ENCODE measurements around the gene MORN4.
"Not testable (repeated sequence)": the region's sequence is repeated elsewhere in the genome, so short reads cannot be mapped to it uniquely, and the experiment has no call there.

Gene MORN4

DNA sequence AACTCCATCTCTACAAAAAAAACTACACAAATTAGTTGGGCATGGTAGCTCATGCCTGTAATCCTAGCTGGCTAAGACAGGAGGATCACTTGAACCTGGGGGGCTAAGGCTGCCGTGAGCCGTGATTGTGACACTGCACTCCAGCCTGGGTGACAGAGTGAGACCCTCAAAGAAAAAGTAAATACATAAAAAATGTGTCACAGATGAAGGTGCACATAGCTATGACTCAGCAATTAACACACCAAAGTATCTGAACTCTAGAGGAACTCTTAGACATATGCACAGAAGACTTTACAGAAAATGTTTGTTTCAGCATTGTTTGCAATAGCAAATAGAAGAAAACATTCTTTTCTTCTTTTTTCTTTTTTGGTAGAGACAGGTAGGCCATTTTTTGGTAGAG is 35.5 kb downstream of the MORN4 start:
- DNase-seq (ENCODE audit: low read depth in 2 of 2): no peak

DNA sequence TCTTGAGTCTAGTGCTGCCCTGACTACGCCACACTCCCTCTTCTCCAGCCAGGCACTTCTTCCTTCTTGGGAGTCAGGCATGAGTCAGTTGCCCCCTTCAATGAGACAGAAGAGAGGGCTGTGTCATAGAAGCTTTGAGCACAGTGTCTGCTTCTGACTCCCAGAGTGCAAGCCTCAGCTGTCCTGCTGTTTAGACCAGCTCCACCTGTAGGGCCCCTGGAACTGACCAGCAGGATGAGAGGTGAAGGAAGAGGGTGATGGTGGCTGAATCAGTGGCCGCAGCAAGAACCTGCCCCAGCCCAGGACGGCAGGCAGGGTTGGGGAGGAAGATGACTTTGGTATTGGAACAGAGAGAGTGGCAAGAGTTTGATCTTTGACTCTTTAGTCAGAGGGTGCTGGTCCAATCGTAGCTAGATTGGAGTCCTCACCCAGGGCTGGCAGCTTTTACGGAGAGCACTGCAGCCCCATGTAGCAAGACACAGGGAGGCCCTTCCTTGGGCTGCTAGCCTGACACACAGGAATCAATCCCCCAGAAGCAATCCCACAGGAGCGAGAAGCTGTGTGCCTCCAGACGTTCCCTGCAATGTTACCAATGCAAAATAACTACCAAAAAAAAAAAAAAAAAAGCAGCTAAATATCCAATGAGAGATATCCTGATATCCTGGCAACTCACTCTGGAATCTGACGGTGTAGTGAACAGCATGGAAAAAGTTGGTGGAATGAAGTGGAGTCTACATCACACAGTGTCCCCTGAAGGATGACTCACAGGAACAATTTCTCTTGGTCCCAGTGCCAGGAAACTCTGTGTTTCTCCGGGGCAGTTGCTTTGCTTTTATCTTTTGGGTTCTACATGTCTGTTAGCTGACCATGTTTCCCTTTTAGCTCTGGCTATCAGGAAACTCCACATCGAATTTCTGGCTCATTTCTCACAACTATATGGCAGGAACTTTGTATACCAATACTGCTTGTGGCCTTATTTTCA is 36.9 kb downstream of the MORN4 start:
- DNase-seq (ENCODE audit: low read depth in 2 of 2): no peak

DNA sequence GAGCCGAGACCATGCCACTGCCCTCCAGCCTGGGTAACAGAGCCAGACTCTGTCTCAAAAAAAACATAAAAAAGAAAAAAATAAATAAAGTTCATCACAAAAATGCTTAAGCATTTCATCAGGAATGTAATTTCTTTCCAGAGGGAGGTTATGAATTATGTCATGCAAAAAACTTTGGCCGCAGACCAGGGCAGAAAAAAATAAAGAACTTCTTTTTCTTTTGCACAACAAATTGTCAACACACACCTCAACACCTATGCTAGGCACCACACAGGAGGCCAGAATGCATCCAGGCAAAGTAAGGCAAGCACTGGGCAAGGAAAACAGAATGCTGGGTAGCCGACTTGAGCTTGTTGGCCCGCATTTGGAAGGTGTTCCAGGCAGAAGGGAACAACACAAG is 39.9 kb downstream of the MORN4 start:
- DNase-seq (ENCODE audit: low read depth in 2 of 2): no peak

DNA sequence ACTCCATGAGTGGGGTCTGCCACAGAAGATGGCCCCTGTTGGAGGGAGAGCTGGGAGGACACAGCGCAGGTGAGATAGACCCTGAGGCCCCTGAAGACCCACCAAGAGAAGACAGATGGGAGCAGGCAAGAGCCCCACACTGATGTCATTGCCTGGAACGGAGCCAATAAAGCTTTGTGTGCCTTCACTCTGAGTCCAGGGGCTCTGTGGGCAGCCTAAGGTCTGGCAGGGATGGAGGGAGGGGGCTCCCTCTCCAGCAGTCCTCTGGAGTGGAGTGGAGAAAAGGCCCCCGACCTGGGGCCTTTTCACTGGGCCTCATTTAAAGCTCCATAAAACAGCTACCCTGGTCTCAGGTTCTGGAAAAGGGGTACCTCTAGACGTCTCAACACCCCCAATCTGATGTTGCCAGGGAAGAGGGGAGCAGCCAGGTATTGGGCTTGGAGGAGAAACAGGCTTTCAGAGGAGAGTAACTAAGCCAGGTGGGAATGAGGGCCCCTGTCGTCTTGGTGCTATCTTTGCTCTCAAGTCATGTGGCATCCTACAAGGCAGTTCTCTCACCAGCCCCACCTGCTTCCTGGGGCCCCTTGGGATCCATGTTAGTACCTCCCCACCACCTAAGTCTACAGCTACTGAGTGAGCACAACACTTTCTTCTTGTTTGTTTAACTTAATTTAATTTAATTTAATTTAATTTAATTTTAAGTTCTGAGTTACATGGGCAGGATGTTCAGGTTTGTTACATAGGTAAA is 42.4 kb downstream of the MORN4 start:
- DNase-seq (ENCODE audit: low read depth in 2 of 2): no peak

DNA sequence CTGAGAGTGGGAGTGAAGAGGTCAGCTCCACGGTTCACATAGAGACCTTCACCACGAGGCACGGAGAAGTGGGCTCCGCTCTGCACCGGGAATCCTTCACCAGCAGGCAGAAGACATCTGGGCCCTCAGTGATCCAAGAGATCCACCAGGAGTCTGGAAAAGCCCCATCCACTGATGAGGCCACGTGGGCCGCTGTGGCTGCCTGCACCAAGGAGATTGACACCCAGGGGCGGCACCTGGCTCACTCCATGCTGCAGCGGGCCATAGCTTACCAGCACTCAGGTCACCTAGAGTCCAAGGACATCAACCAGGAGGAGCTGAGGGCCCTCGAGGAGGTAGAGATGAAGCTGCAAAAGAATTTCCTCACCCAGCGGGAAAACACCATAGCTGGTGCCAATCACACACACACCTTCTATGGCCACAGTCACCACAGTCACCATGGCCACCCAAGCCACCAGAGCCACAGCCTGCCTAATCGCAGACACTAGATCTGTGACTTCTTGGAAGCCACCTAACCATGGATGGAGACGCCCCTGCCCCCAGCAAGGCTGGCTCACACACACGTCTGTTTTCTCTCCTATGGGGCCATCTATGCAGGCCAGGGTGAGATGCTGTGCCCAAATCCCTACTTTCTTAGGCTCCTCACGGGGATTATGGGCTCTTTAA is 43.1 kb downstream of the MORN4 start:
- no peak for DNase-seq (ENCODE audit: low read depth in 2 of 2)

DNA sequence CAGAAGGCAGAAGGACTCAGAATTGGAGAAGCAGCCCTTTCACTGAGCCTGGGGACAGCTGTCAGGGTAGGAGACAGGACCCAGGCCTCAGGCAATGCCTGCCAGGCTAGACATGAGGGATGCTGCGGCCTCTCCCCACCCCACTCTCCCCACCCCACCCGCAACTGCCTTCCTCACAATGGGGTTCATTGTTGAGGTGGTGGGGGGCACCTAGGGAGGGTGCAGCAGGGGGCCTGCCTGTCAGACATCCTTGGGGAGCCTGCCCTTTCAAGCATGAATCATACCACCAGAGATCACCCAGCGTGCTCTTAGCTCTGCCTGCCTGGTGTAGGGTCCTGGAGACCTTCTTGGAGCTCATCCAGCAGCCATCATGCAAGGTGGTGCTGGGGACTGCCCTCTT is 43.8 kb downstream of the MORN4 start, which contains the start of gene C10orf62:
TSS of gene C10orf62 (plus strand) at position 243 of the 400 bp plus-strand sequence. CDS start 177 bp downstream, outside the sequence.
- DNase-seq (ENCODE audit: low read depth in 2 of 2): no peak

DNA sequence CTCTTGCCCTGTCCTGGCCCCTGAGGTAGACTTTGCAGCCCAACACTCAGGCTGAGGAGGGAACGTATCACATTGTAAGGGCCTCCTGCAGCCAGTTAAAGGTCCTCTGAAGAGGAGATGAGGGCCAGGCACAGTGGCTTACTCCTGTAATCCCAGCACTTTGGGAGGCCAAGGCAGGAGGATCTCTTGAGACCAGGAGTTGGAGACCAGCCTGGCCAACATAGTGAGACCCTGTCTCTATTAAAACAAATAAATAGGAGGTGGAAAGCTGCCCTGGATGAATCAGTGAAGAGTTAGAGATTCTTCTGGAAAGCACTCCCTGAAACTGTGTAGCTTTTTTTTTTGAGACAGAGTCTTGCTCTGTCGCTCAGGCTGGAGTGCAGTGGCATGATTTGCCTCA is 46.1 kb downstream of the MORN4 start:
- no peak for DNase-seq (ENCODE audit: low read depth in 2 of 2)

DNA sequence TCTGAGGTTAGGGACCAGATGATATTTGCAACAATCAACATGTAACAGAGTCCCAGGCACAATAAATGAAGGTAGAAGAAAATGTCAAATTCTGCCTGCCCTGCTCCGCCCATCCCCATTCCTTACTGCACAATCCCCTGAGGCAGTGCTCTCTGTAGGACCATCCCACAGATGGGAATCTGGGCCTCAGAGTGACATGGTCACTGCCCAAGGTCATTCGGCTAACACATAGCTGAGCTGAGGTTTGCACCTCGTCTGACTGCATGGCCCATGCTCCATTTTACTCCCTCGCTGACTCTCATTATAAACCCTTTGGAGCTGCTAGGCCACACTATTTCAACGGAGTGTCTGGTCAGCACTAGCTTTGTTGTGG is 47.9 kb downstream of the MORN4 start:
- DNase-seq (ENCODE audit: low read depth in 2 of 2): no peak

DNA sequence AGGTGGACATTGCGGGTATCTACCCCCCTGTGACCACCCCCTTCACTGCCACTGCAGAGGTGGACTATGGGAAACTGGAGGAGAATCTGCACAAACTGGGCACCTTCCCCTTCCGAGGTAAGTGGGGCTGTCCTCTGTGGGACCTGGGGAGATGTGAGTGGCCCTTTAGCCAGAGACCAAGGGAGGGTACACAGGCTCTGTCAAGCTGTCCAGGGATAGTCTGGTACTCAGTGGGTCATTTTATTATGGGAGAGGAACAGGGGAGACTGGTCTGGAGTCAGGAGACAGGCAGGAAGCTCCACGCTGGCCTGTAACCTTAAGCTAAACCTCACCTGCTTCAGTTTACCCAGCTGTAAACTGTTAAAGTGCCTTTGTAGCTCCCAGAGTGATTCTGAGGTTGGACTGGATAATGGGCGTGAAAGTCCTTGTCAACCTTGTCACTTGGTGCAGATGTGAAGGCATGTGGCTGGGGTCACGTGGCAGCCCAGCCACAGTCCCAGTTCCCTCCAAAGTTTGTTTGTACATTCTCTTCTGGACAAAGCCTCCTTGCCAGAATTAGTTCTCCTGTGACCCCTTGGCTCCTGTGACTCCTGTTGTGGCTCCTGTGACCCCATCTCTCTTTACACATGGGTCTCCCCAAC is 48.4 kb downstream of the MORN4 start:
- no peak for DNase-seq (ENCODE audit: low read depth in 2 of 2)

DNA sequence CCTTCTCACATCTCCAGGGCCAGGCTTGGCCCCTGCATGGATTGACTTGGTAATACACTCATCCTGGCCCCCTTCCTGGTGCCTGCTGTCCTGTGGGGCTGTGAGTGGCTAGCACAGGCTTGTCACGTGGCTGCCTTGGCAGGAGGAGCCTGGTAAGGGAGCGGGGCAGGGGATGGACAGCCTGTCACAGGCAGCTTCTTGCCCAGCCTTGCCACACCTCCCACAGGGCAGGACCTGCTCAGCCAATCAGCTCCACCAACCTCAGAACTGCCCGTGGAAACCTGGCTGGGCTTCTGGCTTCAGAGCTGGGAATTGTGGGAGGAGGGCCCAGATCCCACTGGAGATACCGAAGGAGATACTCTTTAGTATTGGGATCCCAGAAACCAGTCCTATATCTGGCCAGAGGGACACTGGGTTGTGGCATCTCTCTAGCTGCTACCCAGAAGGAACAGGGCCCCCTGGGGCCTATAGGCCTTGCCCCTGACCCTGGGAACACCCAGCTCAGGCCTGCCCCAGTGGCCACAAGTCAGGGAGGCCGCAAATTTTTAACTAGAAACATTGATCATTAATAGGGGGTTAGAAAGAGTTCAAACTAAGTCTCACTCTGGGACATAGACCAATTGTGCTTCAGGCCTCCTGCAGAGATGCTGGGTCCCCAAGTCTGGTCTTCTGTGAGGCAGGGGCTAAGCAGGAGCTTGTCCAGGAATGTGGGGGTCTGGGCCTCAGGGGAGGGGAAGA is 49.1 kb downstream of the MORN4 start, which contains the start of gene HOGA1:
TSS of gene HOGA1 (plus strand) at position 330 of the 738 bp plus-strand sequence. CDS start at position 645, 315 bp downstream.
- DNase-seq (ENCODE audit: low read depth in 2 of 2): no peak

DNA sequence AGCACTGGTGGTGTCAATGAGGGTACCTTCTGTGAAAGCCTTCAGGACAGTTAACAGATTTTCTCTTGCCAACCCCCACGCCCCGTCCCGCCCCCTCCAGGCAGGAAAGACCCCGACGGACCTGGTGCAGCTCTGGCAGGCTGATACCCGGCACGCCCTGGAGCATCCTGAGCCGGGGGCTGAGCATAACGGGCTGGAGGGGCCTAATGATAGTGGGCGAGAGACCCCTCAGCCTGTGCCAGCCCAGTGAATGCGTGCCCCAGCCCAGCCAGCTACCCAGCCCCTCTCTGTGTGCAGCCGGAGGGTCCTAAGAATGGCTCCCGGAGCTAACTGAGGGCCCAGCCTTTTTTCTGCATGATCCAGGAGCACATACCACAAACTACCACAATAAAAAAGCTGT is 49.8 kb downstream of the MORN4 start:
- DNase-seq (ENCODE audit: low read depth in 2 of 2): no peak

DNA sequence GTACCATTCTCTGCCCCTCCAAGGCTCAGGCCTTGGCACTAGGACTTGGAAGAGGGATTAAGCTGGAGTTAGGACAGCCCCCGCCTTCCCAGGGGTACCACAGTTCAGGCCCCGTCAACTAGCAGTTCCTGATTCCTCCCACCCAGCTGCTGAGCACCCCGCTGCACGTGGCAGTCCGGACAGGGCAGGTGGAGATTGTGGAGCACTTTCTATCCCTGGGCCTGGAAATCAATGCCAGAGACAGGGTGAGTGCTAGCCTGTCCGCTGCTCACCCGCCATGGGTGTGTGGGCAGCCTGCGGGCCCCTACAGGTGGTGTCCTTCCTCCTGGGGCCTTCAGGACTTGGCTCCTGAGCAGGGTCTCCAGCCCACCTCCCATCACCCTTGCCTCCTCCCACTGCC is 51.1 kb downstream of the MORN4 start:
- DNase-seq (ENCODE audit: low read depth in 2 of 2): no peak

DNA sequence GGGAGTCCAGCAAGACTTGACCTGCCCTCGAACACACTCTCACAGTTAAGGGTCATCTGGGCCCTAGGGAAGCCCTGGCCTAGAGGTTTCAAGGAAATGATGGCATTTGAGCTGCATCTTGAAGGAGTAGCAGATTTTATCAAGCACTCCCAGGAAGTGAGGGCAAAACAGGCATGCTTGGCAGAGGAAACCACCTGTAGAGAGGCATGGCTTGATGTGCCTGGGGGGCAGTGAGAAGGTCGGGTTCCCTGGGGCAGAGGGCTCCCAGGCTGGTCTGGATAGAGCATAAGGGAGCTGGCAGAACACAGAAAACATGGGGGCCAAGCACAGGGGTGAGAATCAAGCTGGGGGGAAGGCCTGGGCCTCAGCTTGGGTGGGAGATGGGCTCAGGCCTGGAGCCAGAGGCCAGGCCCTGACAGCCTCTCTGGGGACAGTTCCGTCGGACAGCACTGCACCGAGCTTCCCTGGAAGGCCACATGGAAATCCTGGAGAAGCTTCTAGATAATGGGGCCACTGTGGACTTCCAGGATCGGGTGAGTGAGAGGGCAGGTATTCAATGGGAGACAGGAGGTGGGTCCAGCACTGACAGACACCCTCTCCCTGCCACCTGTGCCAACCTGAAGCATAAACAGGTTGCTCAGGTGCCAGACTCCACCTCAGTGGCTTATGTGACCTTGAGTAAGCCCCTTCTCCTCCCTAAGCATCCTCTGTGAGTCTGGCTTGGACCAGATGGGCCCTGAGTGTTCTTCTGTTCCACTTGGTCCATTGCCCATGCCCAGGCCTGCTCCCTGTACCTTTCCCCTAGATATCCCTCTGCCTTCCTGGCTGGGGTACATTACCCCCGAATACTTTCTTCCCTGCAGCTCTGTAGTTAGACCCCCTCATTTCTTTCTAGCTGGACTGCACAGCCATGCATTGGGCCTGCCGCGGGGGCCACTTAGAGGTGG is 52.6 kb downstream of the MORN4 start:
- DNase-seq (ENCODE audit: low read depth in 2 of 2): no peak

DNA sequence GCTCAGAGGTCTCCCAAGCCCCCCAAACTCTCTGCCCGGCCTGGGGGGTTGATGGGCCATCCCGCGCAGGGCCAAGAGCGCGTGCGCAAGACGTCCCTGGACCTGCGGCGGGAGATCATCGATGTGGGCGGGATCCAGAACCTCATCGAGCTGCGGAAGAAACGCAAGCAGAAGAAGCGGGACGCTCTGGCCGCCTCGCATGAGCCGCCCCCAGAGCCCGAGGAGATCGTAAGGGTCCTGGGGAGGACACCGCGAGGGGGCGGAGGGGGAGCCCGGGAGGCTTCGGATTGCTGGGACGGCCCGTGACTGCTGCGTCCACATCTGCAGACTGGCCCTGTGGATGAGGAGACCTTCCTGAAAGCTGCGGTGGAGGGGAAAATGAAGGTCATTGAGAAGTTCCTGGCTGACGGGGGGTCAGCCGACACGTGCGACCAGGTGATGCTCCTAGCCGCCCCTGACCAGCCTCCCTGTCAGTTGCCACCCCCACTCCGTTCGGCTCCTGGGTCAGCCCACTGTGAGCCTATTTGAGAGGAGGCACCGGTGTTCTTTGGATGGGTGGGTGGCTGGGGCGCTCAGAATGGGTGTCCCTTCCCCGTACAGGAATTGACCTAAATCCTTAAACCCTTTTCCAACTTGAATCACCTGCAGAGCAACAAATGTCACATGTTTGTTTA is 55.0 kb downstream of the MORN4 start:
- DNase-seq (ENCODE audit: low read depth in 2 of 2): no peak

DNA sequence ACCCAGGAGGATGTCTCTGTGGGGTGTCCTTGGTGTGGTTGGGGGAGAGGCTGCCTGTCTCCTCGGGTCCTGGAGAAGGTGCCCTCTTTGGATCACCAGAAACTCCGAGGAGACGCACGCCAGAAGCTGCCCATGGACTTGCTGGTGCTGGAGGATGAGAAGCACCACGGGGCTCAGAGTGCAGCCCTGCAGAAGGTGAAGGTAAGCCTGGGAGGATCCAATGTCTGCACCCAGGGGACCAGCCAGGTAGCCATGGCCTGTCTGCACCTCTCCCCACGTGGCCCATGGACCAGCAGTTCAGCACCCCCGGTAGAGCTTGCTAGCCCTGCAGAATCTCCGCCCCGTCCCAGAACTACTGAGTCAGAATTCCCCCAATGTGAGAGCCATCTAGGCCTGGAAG is 55.6 kb downstream of the MORN4 start:
- DNase-seq (ENCODE audit: low read depth in 2 of 2): no peak

DNA sequence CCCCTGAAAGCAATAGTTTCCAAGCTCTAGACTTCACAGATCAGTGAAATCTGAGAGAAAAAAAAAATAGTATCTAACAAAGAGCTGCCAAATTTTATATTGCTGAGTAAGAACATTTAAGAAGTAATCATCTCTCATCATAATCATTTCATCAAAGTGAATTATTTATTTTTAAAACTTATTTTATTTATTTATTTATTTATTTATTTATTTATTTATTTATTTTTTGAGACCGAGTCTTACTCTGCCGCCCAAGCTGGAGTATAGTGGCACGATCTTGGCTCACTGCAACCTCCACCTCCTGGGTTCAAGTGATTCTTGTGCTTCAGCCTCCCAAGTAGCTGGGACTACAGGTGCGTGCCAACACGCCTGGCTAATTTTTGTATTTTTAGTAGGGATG is 56.8 kb downstream of the MORN4 start:
- DNase-seq (ENCODE audit: low read depth in 2 of 2): not testable (repeated sequence)

DNA sequence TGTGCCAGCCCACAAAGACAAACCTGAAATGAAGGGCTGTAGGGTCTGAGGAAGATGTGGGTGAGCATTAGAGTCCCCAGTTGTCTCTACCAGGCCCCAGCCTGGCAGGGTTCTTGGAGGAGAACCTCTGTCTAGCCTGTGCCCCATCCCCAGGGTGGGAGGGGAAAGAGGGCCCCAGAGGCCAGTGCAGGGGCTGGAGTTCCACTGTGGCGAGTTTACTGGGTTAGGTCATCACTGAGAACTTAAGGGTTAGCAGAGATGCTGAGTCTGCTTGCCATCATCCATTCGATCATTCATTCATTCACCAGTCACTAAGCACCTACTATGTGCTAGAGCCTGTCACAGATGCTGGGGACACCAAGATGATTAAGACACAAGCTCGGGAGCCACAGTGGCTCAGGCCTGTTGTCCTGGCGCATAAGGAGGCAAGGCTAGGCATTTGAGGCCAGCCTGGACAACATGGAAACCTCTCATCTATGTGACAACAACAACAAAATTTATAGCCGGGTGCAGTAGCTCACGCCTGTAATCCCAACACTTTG is 58.1 kb downstream of the MORN4 start:
- no peak for DNase-seq (ENCODE audit: low read depth in 2 of 2)

DNA sequence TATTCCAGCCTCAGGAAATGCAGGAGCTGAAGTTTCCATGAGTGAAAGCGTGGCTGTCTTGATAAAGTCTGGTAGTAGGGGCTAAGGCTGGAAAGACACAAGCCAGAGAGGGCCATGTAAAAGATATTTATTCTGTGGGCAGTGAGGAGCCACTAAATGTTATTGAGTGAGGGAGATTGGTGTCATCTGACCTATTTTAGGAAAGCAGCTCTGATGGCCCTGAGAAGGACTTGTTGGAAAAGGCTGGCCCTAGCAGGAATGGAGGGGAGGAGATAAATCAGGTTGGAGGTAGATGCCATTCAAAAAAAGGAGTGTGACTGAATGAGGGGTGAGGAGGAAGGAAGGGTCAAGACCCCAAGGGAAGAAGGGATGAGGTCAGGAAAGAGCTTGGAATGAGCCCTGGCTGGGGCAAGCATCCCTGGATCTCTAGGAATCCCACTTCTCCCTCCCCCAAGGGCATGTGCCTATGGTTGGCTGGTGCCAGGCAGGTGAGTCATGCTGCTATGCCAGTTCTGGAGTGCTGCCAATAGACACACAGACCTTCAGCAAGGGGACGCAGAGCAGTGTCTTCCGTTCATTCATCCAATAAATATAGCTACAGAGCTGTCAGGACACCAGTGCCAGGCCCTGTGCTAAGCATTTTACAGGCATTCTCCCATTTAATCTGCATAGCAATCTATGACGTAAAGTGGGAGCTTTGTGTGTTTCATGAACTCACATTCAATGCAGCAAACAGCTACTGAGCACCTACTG is 58.8 kb downstream of the MORN4 start:
- no peak for DNase-seq (ENCODE audit: low read depth in 2 of 2)

All from stimulated activated CD8-positive, alpha-beta memory T cell treated with anti-CD3 and anti-CD28 coated beads, Interleukin-2, amount 100 ng/mL, for 48 hours (primary cell).